Tibial nerve (tissue), 4 donors: Measurements from ENCODE around the gene TLCD4. TPM values are rescaled to one million over a fixed set of nuclear protein-coding genes. Genes with fewer than 3 reads are reported as not detected.

Source experiments
- DNase-seq, 2 donors: peaks; one replicate each; pipeline ENCODE4 v3.0.0-alpha.2; 2019; ENCODE audit warnings: low spot score in 2 of 2
- H3K27ac ChIP-seq, 4 donors: fragments of 200-600 bp; sonication (generic) in 3 of 4; one replicate each; pipeline ENCODE4 v1.5.1; 2017 to 2019; ENCODE audit warnings: mild to moderate bottlenecking in 1 of 4
- H3K27me3 ChIP-seq, 2 donors: fragments of 200-600 bp; sonication (generic) in 1 of 2; one replicate each; pipeline versions ENCODE4 v1.5.1 to v1.6.0; 2017 to 2019
- H3K36me3 ChIP-seq, 3 donors: fragments of 200-600 bp; sonication (generic); one replicate each; pipeline ENCODE4 v1.5.1; 2018 to 2019
- H3K4me1 ChIP-seq, 4 donors: fragments of 200-600 bp; sonication (generic) in 3 of 4; one replicate each; pipeline ENCODE4 v1.5.1; 2017 to 2019
- H3K4me3 ChIP-seq, 4 donors: fragments of 200-600 bp; sonication (generic) in 3 of 4; one replicate each; pipeline ENCODE4 v1.5.1; 2017 to 2019; ENCODE audit warnings: mild to moderate bottlenecking in 1 of 4, moderate library complexity in 1 of 4
- H3K9me3 ChIP-seq, 4 donors: fragments of 200-600 bp; sonication (generic) in 3 of 4; one replicate each; pipeline ENCODE4 v1.5.1; 2017 to 2019
- CTCF ChIP-seq, 5 experiments: fragments of 200-600 bp in 3 of 5; fragments of 450-650 bp in 2 of 5; sonication (generic) in 3 of 5; IDR thresholded peaks; one replicate each; pipeline ENCODE4 v1.5.1; 2016 to 2019; ENCODE audit warnings: antibody characterized with exemption in 5 of 5, mild to moderate bottlenecking in 3 of 5, moderate library complexity in 2 of 5
- EP300 ChIP-seq, 2 donors: sonication (generic); formaldehyde crosslinking; IDR thresholded peaks; one replicate each; pipeline ENCODE4 v1.6.1; 2017; ENCODE audit warnings: antibody characterized with exemption in 2 of 2, mild to moderate bottlenecking in 1 of 2
- POLR2A ChIP-seq, 2 donors: fragments of 450-650 bp; IDR thresholded peaks; one replicate each; pipeline ENCODE4 v1.6.1; 2017; ENCODE audit warnings: antibody characterized with exemption in 2 of 2, mild to moderate bottlenecking in 2 of 2, moderate library complexity in 2 of 2
- WGBS, 2 donors: methylation state at CpG; one replicate each; pipeline ENCODE4 v1.1.5; 2018; 5-methylcytosine and 5-hydroxymethylcytosine counted together
- total RNA-seq, 4 donors: library from RNA; depleted of rRNA; stranded (reverse); fragments of >200 nt; gene quantifications; one replicate each; pipeline ENCODE4 v1.1.0, GENCODE V29; 2016

TLCD4 gene
- total RNA-seq, 4 donors from 2014 or later = 5.7 to 9.2 (median 8.3) TPM

- no peak for TF ChIP-seq CTCF (IDR thresholded peaks at IDR 0.05)
- TF ChIP-seq EP300 (IDR thresholded peaks at IDR 0.05) = no peak
- no peak for TF ChIP-seq POLR2A (IDR thresholded peaks at IDR 0.05)
- WGBS, 2 donors = 74 to 90% methylated on average over 2 of the region's 2 CpGs
- Histone ChIP-seq H3K27ac (no peak overlapping the region), H3K9me3 (no peaks in the 10 kb centered on the region), H3K36me3 (no peaks in the 10 kb centered on the region), H3K4me3 (no peak overlapping the region), H3K27me3 (no peaks in the 10 kb centered on the region), H3K4me1 (no peaks in the 10 kb centered on the region)
- no peak for DNase-seq
Observed at GRCh38 chr1:95095833-95096217, 21.3 kb upstream of the TLCD4 start.

- no peak for DNase-seq
- TF ChIP-seq POLR2A (IDR thresholded peaks at IDR 0.05) (no peak), EP300 (IDR thresholded peaks at IDR 0.05) (no peak), CTCF (IDR thresholded peaks at IDR 0.05) (no peak)
- Histone ChIP-seq H3K4me3 (no peak overlapping the region), H3K27me3 (no peaks in the 10 kb centered on the region), H3K9me3 (no peaks in the 10 kb centered on the region), H3K27ac (no peak overlapping the region), H3K4me1 (no peaks in the 10 kb centered on the region), H3K36me3 (no peaks in the 10 kb centered on the region)
- WGBS, 2 donors = 81 to 82% methylated on average over 6 of the region's 6 CpGs
Observed at GRCh38 chr1:95096218-95096841, 20.8 kb upstream of the TLCD4 start.

- no peaks in the 10 kb centered on the region for H3K27me3 ChIP-seq
- no peak for DNase-seq
- no peak overlapping the region for H3K27ac ChIP-seq
- H3K9me3 ChIP-seq = no peaks in the 10 kb centered on the region
- no peak for TF ChIP-seq CTCF (IDR thresholded peaks at IDR 0.05)
- no peak for TF ChIP-seq POLR2A (IDR thresholded peaks at IDR 0.05)
- no peak for TF ChIP-seq EP300 (IDR thresholded peaks at IDR 0.05)
- H3K4me3 ChIP-seq = no peak overlapping the region
- no peaks in the 10 kb centered on the region for H3K4me1 ChIP-seq
- no peaks in the 10 kb centered on the region for H3K36me3 ChIP-seq
- WGBS, 2 donors = 89% methylated on average over 4 of the region's 4 CpGs
Observed at GRCh38 chr1:95097426-95097825, 19.7 kb upstream of the TLCD4 start.

- H3K27me3 ChIP-seq = no peaks in the 10 kb centered on the region
- no peak overlapping the region for H3K27ac ChIP-seq
- TF ChIP-seq EP300 (IDR thresholded peaks at IDR 0.05) (no peak), POLR2A (IDR thresholded peaks at IDR 0.05) (no peak)
- no peak for DNase-seq
- H3K4me1 ChIP-seq = no peaks in the 10 kb centered on the region
- H3K36me3 ChIP-seq = no peaks in the 10 kb centered on the region
- no peak overlapping the region for H3K4me3 ChIP-seq
- no peaks in the 10 kb centered on the region for H3K9me3 ChIP-seq
- WGBS, 2 donors = 58 to 73% methylated on average over 4 of the region's 4 CpGs
Observed at GRCh38 chr1:95098196-95098595, 19.0 kb upstream of the TLCD4 start.

- 83 to 94% methylated on average over 2 of the region's 2 CpGs for WGBS, 2 donors
- no peak for DNase-seq
- no peak for TF ChIP-seq CTCF (IDR thresholded peaks at IDR 0.05)
- no peak for TF ChIP-seq EP300 (IDR thresholded peaks at IDR 0.05)
- TF ChIP-seq POLR2A (IDR thresholded peaks at IDR 0.05) = no peak
Observed at GRCh38 chr1:95108792-95109191, 8.4 kb upstream of the TLCD4 start.

GRCh38 chr1:95111014-95111413 lies 6.1 kb upstream of the TLCD4 start:
- no peak for TF ChIP-seq CTCF (IDR thresholded peaks at IDR 0.05)
- no peak for TF ChIP-seq EP300 (IDR thresholded peaks at IDR 0.05)
- DNase-seq = no peak
- H3K4me1 ChIP-seq = no peaks in the 10 kb centered on the region
- no peaks in the 10 kb centered on the region for H3K27me3 ChIP-seq
- no peak overlapping the region for H3K4me3 ChIP-seq
- WGBS, 2 donors = 88 to 93% methylated on average over 1 of the region's 1 CpG
- no peaks in the 10 kb centered on the region for H3K9me3 ChIP-seq
- no peak overlapping the region for H3K27ac ChIP-seq
- H3K36me3 ChIP-seq = no peaks in the 10 kb centered on the region

More at GRCh38 chr1:95108792-95109191, 8.4 kb upstream of the TLCD4 start:
- Histone ChIP-seq H3K4me1 (no peaks in the 10 kb centered on the region), H3K27me3 (no peaks in the 10 kb centered on the region), H3K27ac (no peak overlapping the region), H3K9me3 (no peaks in the 10 kb centered on the region), H3K36me3 (no peaks in the 10 kb centered on the region), H3K4me3 (no peak overlapping the region)
